Activated T-helper 1 cell treated with anti-CD3 and anti-CD28 coated beads, Interleukin-12 subunit alpha, Interleukin-12 subunit beta, Interleukin-2, Interleukin-4 antibody, amounts not matched to agents 30 ng/mL and 10 ng/mL and 1 ng/mL, durations not matched to agents 14 hours and 24 hours and 36 hours (primary cell): Measurements from ENCODE around the gene AIFM2. TPM values are rescaled to one million over a fixed set of nuclear protein-coding genes. Genes with fewer than 3 reads are reported as not detected.
"Not testable (repeated sequence)": the region's sequence is repeated elsewhere in the genome, so short reads cannot be mapped to it uniquely, and the experiment has no call there.

Experiments used
- DNase-seq: peaks from one replicate; pipeline ENCODE4 v3.0.0; 2021; ENCODE audit warnings: low spot score
- H3K27ac Mint-ChIP-seq: one replicate; pipeline ENCODE4 v1.8.0; 2021; ENCODE audit warnings: mild to moderate bottlenecking, mixed read lengths
- H3K27me3 Mint-ChIP-seq: one replicate; pipeline ENCODE4 v1.8.0; 2022; ENCODE audit warnings: mild to moderate bottlenecking, moderate library complexity, mixed read lengths; ENCODE audit not compliant: insufficient read depth
- H3K36me3 Mint-ChIP-seq: one replicate; pipeline ENCODE4 v1.8.0; 2021; ENCODE audit warnings: low read depth, mixed read lengths
- H3K4me1 Mint-ChIP-seq: one replicate; pipeline ENCODE4 v1.8.0; 2021; ENCODE audit warnings: low read depth, mixed read lengths
- H3K4me3 Mint-ChIP-seq: one replicate; pipeline ENCODE4 v1.8.0; 2021; ENCODE audit warnings: mild to moderate bottlenecking, moderate library complexity, mixed read lengths
- H3K9me3 Mint-ChIP-seq: one replicate; pipeline ENCODE4 v1.8.0; 2021; ENCODE audit warnings: mixed read lengths
- intact Hi-C: fragments of 100-400 bp; cut with micrococcal nuclease; formaldehyde crosslinking; loops from one replicate; pipeline ENCODE4 v1.15.1; 2024
- total RNA-seq: library from RNA; stranded (reverse); gene quantifications from 2 replicates; pipeline ENCODE4 v1.2.3, GENCODE V29; 2022

The AIFM2 gene
- total RNA-seq, 1 donor from 2014 or later: 7.3 TPM

GRCh38 chr10:70114902-70115301, 17.7 kb downstream of the AIFM2 start:
- no peaks in the 10 kb centered on the region for H3K9me3 Mint-ChIP-seq
- no peak overlapping the region for H3K4me3 Mint-ChIP-seq
- DNase-seq: no peak
- H3K27ac Mint-ChIP-seq: no peak overlapping the region
- H3K27me3 Mint-ChIP-seq: peaks cover 2% of the 10 kb centered on the region
- intact Hi-C loops: no loop called here
- peaks cover 8% of the 10 kb centered on the region for H3K4me1 Mint-ChIP-seq
- no peaks in the 10 kb centered on the region for H3K36me3 Mint-ChIP-seq

- Mint-ChIP-seq H3K27ac (no peak overlapping the region), H3K9me3 (no peaks in the 10 kb centered on the region), H3K4me3 (no peak overlapping the region), H3K4me1 (peaks cover 8% of the 10 kb centered on the region), H3K36me3 (no peaks in the 10 kb centered on the region), H3K27me3 (peaks cover 2% of the 10 kb centered on the region)
- no peak for DNase-seq
- intact Hi-C loops: no loop called here
Observed at GRCh38 chr10:70112071-70112470, 20.6 kb downstream of the AIFM2 start.

GRCh38 chr10:70111496-70111895, 21.1 kb downstream of the AIFM2 start:
- Mint-ChIP-seq H3K9me3 (no peaks in the 10 kb centered on the region), H3K4me1 (peaks cover 6% of the 10 kb centered on the region), H3K27me3 (peaks cover 2% of the 10 kb centered on the region), H3K36me3 (no peaks in the 10 kb centered on the region), H3K27ac (no peak overlapping the region), H3K4me3 (no peak overlapping the region)
- no peak for DNase-seq
- intact Hi-C loops: no loop called here

GRCh38 chr10:70109064-70109729, 23.4 kb downstream of the AIFM2 start:
- no peak for DNase-seq
- intact Hi-C loops: no loop called here
- no peak overlapping the region for H3K4me3 Mint-ChIP-seq
- H3K27me3 Mint-ChIP-seq: no peaks in the 10 kb centered on the region
- peaks cover 3% of the 10 kb centered on the region for H3K36me3 Mint-ChIP-seq
- no peaks in the 10 kb centered on the region for H3K4me1 Mint-ChIP-seq
- no peak overlapping the region for H3K27ac Mint-ChIP-seq
- H3K9me3 Mint-ChIP-seq: no peaks in the 10 kb centered on the region

- no peak overlapping the region for H3K4me3 Mint-ChIP-seq
- no peaks in the 10 kb centered on the region for H3K27me3 Mint-ChIP-seq
- H3K36me3 Mint-ChIP-seq: peaks cover 3% of the 10 kb centered on the region
- intact Hi-C loops: no loop called here
- no peaks in the 10 kb centered on the region for H3K4me1 Mint-ChIP-seq
- H3K9me3 Mint-ChIP-seq: no peaks in the 10 kb centered on the region
- H3K27ac Mint-ChIP-seq: no peak overlapping the region
- DNase-seq: no peak
Observed at GRCh38 chr10:70106958-70107791, 25.4 kb downstream of the AIFM2 start.

- H3K4me1 Mint-ChIP-seq: no peaks in the 10 kb centered on the region
- H3K27ac Mint-ChIP-seq: no peak overlapping the region
- peaks cover 3% of the 10 kb centered on the region for H3K36me3 Mint-ChIP-seq
- no peaks in the 10 kb centered on the region for H3K27me3 Mint-ChIP-seq
- no peak overlapping the region for H3K4me3 Mint-ChIP-seq
- intact Hi-C loops: no loop called here
- no peak for DNase-seq
- no peaks in the 10 kb centered on the region for H3K9me3 Mint-ChIP-seq
Observed at GRCh38 chr10:70101668-70102067, 31.0 kb downstream of the AIFM2 start.

- intact Hi-C loops, H3K27ac Mint-ChIP-seq, DNase-seq, H3K27me3 Mint-ChIP-seq, H3K4me1 Mint-ChIP-seq, H3K9me3 Mint-ChIP-seq, H3K4me3 Mint-ChIP-seq, H3K36me3 Mint-ChIP-seq: not testable (repeated sequence)
Observed at GRCh38 chr10:70101068-70101562, 31.5 kb downstream of the AIFM2 start.

GRCh38 chr10:70098271-70098670, 34.4 kb downstream of the AIFM2 start:
- no peak for DNase-seq
- no peak overlapping the region for H3K4me3 Mint-ChIP-seq
- no peaks in the 10 kb centered on the region for H3K36me3 Mint-ChIP-seq
- intact Hi-C loops: no loop called here
- no peak overlapping the region for H3K27ac Mint-ChIP-seq
- no peaks in the 10 kb centered on the region for H3K27me3 Mint-ChIP-seq
- H3K9me3 Mint-ChIP-seq: no peaks in the 10 kb centered on the region
- peaks cover 13% of the 10 kb centered on the region for H3K4me1 Mint-ChIP-seq

GRCh38 chr10:70097459-70097858, 35.2 kb downstream of the AIFM2 start:
- H3K27ac Mint-ChIP-seq: no peak overlapping the region
- intact Hi-C loops: no loop called here

GRCh38 chr10:70096705-70097420, 35.8 kb downstream of the AIFM2 start:
- H3K27me3 Mint-ChIP-seq: no peaks in the 10 kb centered on the region
- peaks cover 27% of the 10 kb centered on the region for H3K4me1 Mint-ChIP-seq
- H3K36me3 Mint-ChIP-seq: no peaks in the 10 kb centered on the region
- intact Hi-C loops: no loop called here
- no peak overlapping the region for H3K4me3 Mint-ChIP-seq
- no peaks in the 10 kb centered on the region for H3K9me3 Mint-ChIP-seq
- no peak for DNase-seq
- no peak overlapping the region for H3K27ac Mint-ChIP-seq

More at GRCh38 chr10:70097459-70097858, 35.2 kb downstream of the AIFM2 start:
- H3K36me3 Mint-ChIP-seq: no peaks in the 10 kb centered on the region
- no peak overlapping the region for H3K4me3 Mint-ChIP-seq
- H3K4me1 Mint-ChIP-seq: peaks cover 21% of the 10 kb centered on the region
- DNase-seq: no peak
- H3K27me3 Mint-ChIP-seq: no peaks in the 10 kb centered on the region
- H3K9me3 Mint-ChIP-seq: no peaks in the 10 kb centered on the region

GRCh38 chr10:70096016-70096704, 36.5 kb downstream of the AIFM2 start:
- Mint-ChIP-seq H3K27me3 (no peaks in the 10 kb centered on the region), H3K4me1 (peaks cover 31% of the 10 kb centered on the region), H3K9me3 (no peaks in the 10 kb centered on the region), H3K27ac (no peak overlapping the region), H3K36me3 (no peaks in the 10 kb centered on the region), H3K4me3 (no peak overlapping the region)
- intact Hi-C loops: no loop called here
- no peak for DNase-seq

GRCh38 chr10:70094250-70094649, 38.4 kb downstream of the AIFM2 start:
- intact Hi-C loops: no loop called here
- DNase-seq: no peak
- no peaks in the 10 kb centered on the region for H3K9me3 Mint-ChIP-seq
- H3K36me3 Mint-ChIP-seq: no peaks in the 10 kb centered on the region
- H3K27me3 Mint-ChIP-seq: no peaks in the 10 kb centered on the region
- H3K4me3 Mint-ChIP-seq: no peak overlapping the region
- H3K27ac Mint-ChIP-seq: no peak overlapping the region
- H3K4me1 Mint-ChIP-seq: peaks cover 31% of the 10 kb centered on the region
